ENCODE measurements around the gene GALNT1. TPM values are rescaled to one million over a fixed set of nuclear protein-coding genes. Genes with fewer than 3 reads are reported as not detected.

GALNT1 gene
- total and polyA plus RNA-seq, 10 donors: 13.9 to 67.1 (median 49.9) TPM

- no peak for DNase-seq
- Histone ChIP-seq H3K27ac (peak overlapping the region in 1 of 8 donors; percentile 10), H3K36me3 (no peaks in the 10 kb centered on the region), H3K9me3 (peaks cover 0 to 15% (median 7%) of the 10 kb centered on the region in 8 donors), H3K4me3 (peak overlapping the region in 5 of 8 donors; percentile 53 to 84 (median 61)), H3K4me1 (peaks cover 10 to 41% (median 23%) of the 10 kb centered on the region in 6 donors), H3K27me3 (replicated peaks in 1 of 7) (no peaks in the 10 kb centered on the region)
- TF ChIP-seq POLR2A (IDR thresholded peaks at IDR 0.05) (no peak), POLR2AphosphoS5 (IDR thresholded peaks at IDR 0.05) (no peak)
- TF ChIP-seq, protein P1, sequence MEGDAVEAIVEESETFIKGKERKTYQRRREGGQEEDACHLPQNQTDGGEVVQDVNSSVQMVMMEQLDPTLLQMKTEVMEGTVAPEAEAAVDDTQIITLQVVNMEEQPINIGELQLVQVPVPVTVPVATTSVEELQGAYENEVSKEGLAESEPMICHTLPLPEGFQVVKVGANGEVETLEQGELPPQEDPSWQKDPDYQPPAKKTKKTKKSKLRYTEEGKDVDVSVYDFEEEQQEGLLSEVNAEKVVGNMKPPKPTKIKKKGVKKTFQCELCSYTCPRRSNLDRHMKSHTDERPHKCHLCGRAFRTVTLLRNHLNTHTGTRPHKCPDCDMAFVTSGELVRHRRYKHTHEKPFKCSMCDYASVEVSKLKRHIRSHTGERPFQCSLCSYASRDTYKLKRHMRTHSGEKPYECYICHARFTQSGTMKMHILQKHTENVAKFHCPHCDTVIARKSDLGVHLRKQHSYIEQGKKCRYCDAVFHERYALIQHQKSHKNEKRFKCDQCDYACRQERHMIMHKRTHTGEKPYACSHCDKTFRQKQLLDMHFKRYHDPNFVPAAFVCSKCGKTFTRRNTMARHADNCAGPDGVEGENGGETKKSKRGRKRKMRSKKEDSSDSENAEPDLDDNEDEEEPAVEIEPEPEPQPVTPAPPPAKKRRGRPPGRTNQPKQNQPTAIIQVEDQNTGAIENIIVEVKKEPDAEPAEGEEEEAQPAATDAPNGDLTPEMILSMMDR (IDR thresholded peaks at IDR 0.05 in 8 of 11, conservative IDR thresholded peaks at IDR 0.05 in 3 of 11): no peak
- 66 to 82% (median 81%) methylated on average over 6 of the region's 6 CpGs for WGBS, 5 donors
- intact Hi-C loops (cut with DNase I; ENCODE audit: low total_unique reads): loop anchor here (5.0 to 10.0 kb wide), 2 partner anchors 86 to 178 kb away; partner anchors contain the start of gene INO80C
These were observed 1.5 kb downstream of the GALNT1 start for GRCh38 chr18:35582899-35583558.

GRCh38 chr18:35584735-35585134 lies 3.2 kb downstream of the GALNT1 start:
- whole genome bisulfite sequencing, 5 donors: 87 to 97% (median 95%) methylated on average over 5 of the region's 5 CpGs
- Histone ChIP-seq H3K9me3 (peaks cover 0 to 22% (median 14%) of the 10 kb centered on the region in 8 donors), H3K4me1 (peaks cover 10 to 49% (median 23%) of the 10 kb centered on the region in 6 donors), H3K27me3 (replicated peaks in 1 of 7) (no peaks in the 10 kb centered on the region), H3K4me3 (no peak overlapping the region), H3K36me3 (no peaks in the 10 kb centered on the region), H3K27ac (no peak overlapping the region)
- intact Hi-C loops (cut with DNase I; ENCODE audit: low total_unique reads): loop anchor here (5.0 to 10.0 kb wide), 2 partner anchors 87 to 180 kb away; partner anchors contain the start of gene INO80C
- DNase-seq: no peak
- TF ChIP-seq POLR2AphosphoS5 (IDR thresholded peaks at IDR 0.05) (no peak), POLR2A (IDR thresholded peaks at IDR 0.05) (no peak)
- TF ChIP-seq, protein P1 (IDR thresholded peaks at IDR 0.05 in 8 of 11, conservative IDR thresholded peaks at IDR 0.05 in 3 of 11): no peak

DNA sequence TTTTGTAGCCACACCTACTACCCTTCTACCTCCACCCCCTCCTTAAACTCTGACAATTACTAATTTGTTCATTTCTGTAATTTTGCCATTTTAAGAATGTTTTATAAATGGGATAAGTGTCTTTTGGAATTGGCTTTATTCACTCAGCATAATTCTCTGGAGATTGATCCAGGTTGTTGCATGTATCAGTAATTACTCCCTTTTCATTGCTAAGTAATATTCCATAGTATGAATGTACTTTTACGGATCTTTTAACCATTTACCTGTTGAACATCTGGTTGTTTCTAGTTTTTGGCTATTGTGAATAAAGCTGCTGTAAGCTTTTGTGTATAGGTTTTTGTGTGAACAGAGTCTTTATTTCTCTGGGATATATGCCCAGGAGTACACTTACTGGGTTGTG lies 4.1 kb downstream of the GALNT1 start:
- intact Hi-C loops (cut with DNase I; ENCODE audit: low total_unique reads): loop anchor here (10.0 kb wide), 1 partner anchor 181 kb away; no protein-coding TSS in a partner anchor
- 90 to 100% (median 98%) methylated on average over 1 of the region's 1 CpG for WGBS, 5 donors
- Histone ChIP-seq H3K9me3 (peaks cover 0 to 22% (median 14%) of the 10 kb centered on the region in 8 donors), H3K36me3 (no peaks in the 10 kb centered on the region), H3K4me3 (no peak overlapping the region), H3K27me3 (replicated peaks in 1 of 7) (no peaks in the 10 kb centered on the region), H3K27ac (no peak overlapping the region), H3K4me1 (peaks cover 10 to 43% (median 17%) of the 10 kb centered on the region in 6 donors)
- no peak for DNase-seq
- TF ChIP-seq POLR2A (IDR thresholded peaks at IDR 0.05) (no peak), POLR2AphosphoS5 (IDR thresholded peaks at IDR 0.05) (no peak)
- TF ChIP-seq, protein P1 (IDR thresholded peaks at IDR 0.05 in 8 of 11, conservative IDR thresholded peaks at IDR 0.05 in 3 of 11): no peak

GRCh38 chr18:35588122-35588521 lies 6.6 kb downstream of the GALNT1 start:
- H3K4me1 ChIP-seq: peaks cover 2 to 52% (median 24%) of the 10 kb centered on the region in 6 donors
- no peak overlapping the region for H3K4me3 ChIP-seq
- no peak for DNase-seq
- TF ChIP-seq, protein P1 (IDR thresholded peaks at IDR 0.05 in 8 of 11, conservative IDR thresholded peaks at IDR 0.05 in 3 of 11): no peak
- TF ChIP-seq POLR2AphosphoS5 (IDR thresholded peaks at IDR 0.05) (no peak), POLR2A (IDR thresholded peaks at IDR 0.05) (no peak)
- intact Hi-C loops (cut with DNase I; ENCODE audit: low total_unique reads): loop anchor here (10.0 kb wide), 1 partner anchor 183 kb away; no protein-coding TSS in a partner anchor
- H3K36me3 ChIP-seq: no peaks in the 10 kb centered on the region
- no peaks in the 10 kb centered on the region for H3K27me3 ChIP-seq (replicated peaks in 1 of 7)
- no peak overlapping the region for H3K27ac ChIP-seq
- 91 to 96% (median 93%) methylated on average over 4 of the region's 4 CpGs for WGBS, 5 donors
- peaks cover 0 to 22% (median 14%) of the 10 kb centered on the region in 8 donors for H3K9me3 ChIP-seq
